Mucosa of descending colon (tissue), 3 donors: ENCODE data around the gene ZCCHC14. TPM values are rescaled to one million over a fixed set of nuclear protein-coding genes. Genes with fewer than 3 reads are reported as not detected.

Source experiments
- ATAC-seq: fragments of 200-7000 bp; cut with Tn5 transposase; one replicate; pipeline ENCODE4 v1.9.1; 2020; ENCODE audit warnings: mild to moderate bottlenecking, moderate library complexity
- DNase-seq, 3 donors: peaks; one replicate each; pipeline ENCODE4 v3.0.0-alpha.2; 2020
- H3K36me3 ChIP-seq: fragments of 200-600 bp; one replicate; pipeline ENCODE4 v1.8.0; 2021; ENCODE audit warnings: low read depth, mild to moderate bottlenecking
- H3K4me1 ChIP-seq: fragments of 200-600 bp; one replicate; pipeline ENCODE4 v1.8.0; 2021; ENCODE audit warnings: low read depth, mild to moderate bottlenecking
- H3K4me3 ChIP-seq: fragments of 200-600 bp; one replicate; pipeline ENCODE4 v1.8.0; 2021; ENCODE audit warnings: mild to moderate bottlenecking
- H3K9me3 ChIP-seq: fragments of 200-600 bp; one replicate; pipeline ENCODE4 v1.8.0; 2021; ENCODE audit warnings: mild to moderate bottlenecking
- CTCF ChIP-seq: fragments of 200-600 bp; IDR thresholded peaks from one replicate; pipeline ENCODE4 v1.8.0; 2022; ENCODE audit warnings: antibody characterized with exemption, mild to moderate bottlenecking
- intact Hi-C, 2 donors: fragments of 100-400 bp; cut with DNase I in 1 of 2; cut with micrococcal nuclease in 1 of 2; formaldehyde crosslinking; loops; one replicate each; pipeline versions ENCODE4 v1.11.0 to v1.11.1; 2022; cut with DNase I, micrococcal nuclease
- total RNA-seq, 3 donors: library from RNA; stranded (reverse); fragmentation: NEBNext Ultra II Directional in 2 of 3; extraction: Animal tissue kit (Norgen Biotek cat#: 25700) in 2 of 3; gene quantifications; one replicate each; pipeline versions ENCODE4 v1.2.1 to v1.2.4, GENCODE V29; 2021 to 2023
- donor health status: DM: no; HTN: no; CAD: no; lungs with moderate emphysema.
- donor health status: DM: no; HTN: no; CAD: no.
- donor health status: DM: no; HTN: yes; CAD: no.

The ZCCHC14 gene
- total RNA-seq, 3 donors from 2014 or later: 30.3 to 36.4 (median 32.3) TPM

GRCh38 chr16:87461466-87461991 lies 31.3 kb downstream of the ZCCHC14 start:
- Histone ChIP-seq H3K36me3 (peaks cover 4% of the 10 kb centered on the region), H3K4me1 (peaks cover 42% of the 10 kb centered on the region)

GRCh38 chr16:87460936-87461335 lies 31.9 kb downstream of the ZCCHC14 start:
- intact Hi-C loops: no loop called here
- TF ChIP-seq CTCF: no peak
- Histone ChIP-seq H3K36me3 (peaks cover 4% of the 10 kb centered on the region), H3K4me1 (peaks cover 45% of the 10 kb centered on the region), H3K4me3 (no peak overlapping the region), H3K9me3 (no peaks in the 10 kb centered on the region)
- peak in 1 of 3 donors; percentile 41 for DNase-seq
- ATAC-seq: no peak

More at GRCh38 chr16:87461466-87461991, 31.3 kb downstream of the ZCCHC14 start:
- Histone ChIP-seq H3K4me3 (no peak overlapping the region), H3K9me3 (no peaks in the 10 kb centered on the region)
- DNase-seq: peak; percentile 93 to 95 (median 94)
- intact Hi-C loops: no loop called here
- TF ChIP-seq CTCF: peak; percentile 44
- peak; percentile 94 for ATAC-seq

- peaks cover 4% of the 10 kb centered on the region for H3K36me3 ChIP-seq
- intact Hi-C loops: no loop called here
- ATAC-seq (no peak), DNase-seq (no peak)
- peaks cover 36% of the 10 kb centered on the region for H3K4me1 ChIP-seq
- H3K4me3 ChIP-seq: no peak overlapping the region
- no peak for TF ChIP-seq CTCF
- no peaks in the 10 kb centered on the region for H3K9me3 ChIP-seq
Measured at GRCh38 chr16:87459833-87460232, 33.0 kb downstream of the ZCCHC14 start.

- Histone ChIP-seq H3K4me1 (peaks cover 33% of the 10 kb centered on the region), H3K4me3 (no peak overlapping the region), H3K9me3 (no peaks in the 10 kb centered on the region), H3K36me3 (peaks cover 4% of the 10 kb centered on the region)
- no peak for DNase-seq
- no peak for TF ChIP-seq CTCF
- ATAC-seq: no peak
- intact Hi-C loops: no loop called here
Measured at GRCh38 chr16:87459027-87459426, 33.8 kb downstream of the ZCCHC14 start.

GRCh38 chr16:87458424-87458915 lies 34.4 kb downstream of the ZCCHC14 start:
- TF ChIP-seq CTCF: no peak
- Histone ChIP-seq H3K4me1 (peaks cover 33% of the 10 kb centered on the region), H3K4me3 (no peak overlapping the region), H3K9me3 (no peaks in the 10 kb centered on the region), H3K36me3 (peaks cover 4% of the 10 kb centered on the region)
- ATAC-seq (no peak), DNase-seq (no peak)
- intact Hi-C loops: no loop called here
